ENCODE data around the gene CERS4.

- TF ChIP-seq EZH2phosphoT487 (IDR thresholded peaks at IDR 0.05; ENCODE audit: insufficient read depth, low read depth) (no peak), EZH2 (IDR thresholded peaks at IDR 0.05; ENCODE audit: insufficient read depth, poor library complexity, severe bottlenecking) (no peak)
Observed at GRCh38 chr19:8245869-8246835, 37.0 kb downstream of the CERS4 start.
